Peyer's patch (tissue), 4 donors: ENCODE results near the gene AMPD3.

ENCODE experiments used
- POLR2A ChIP-seq, 2 donors: fragments of 450-650 bp; IDR thresholded peaks; one replicate each; pipeline ENCODE4 v1.5.1; 2017; ENCODE audit warnings: antibody characterized with exemption in 2 of 2, mild to moderate bottlenecking in 2 of 2, moderate library complexity in 2 of 2
- TF ChIP-seq, protein P1 (sequence below), 6 experiments: fragments of 450-650 bp in 4 of 6; fragments of 200-600 bp in 2 of 6; sonication (generic) in 1 of 6; IDR thresholded peaks; one replicate each; pipeline ENCODE4 v1.5.1; 2017 to 2019; ENCODE audit warnings: antibody characterized with exemption in 6 of 6, mild to moderate bottlenecking in 3 of 6, moderate library complexity in 1 of 6

DNA sequence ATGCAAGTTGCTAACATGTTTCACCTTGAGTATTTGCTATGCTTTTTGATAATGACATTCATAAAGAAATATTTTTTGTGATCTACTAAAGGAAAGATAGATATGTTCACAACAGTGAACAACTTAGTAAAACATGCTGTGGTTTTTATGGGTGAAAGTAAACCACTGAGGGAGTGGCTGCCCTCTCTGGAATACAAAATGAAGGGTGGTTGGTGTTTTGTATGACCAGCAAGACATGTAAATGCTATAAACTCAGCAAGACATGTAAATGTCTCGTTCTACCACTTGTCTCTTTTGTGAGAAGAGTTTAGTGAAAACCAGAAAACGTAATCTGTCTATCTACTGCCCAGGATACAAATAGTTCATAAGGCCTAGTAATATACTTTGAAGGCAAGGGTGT lies 7.6 kb upstream of the AMPD3 start:
- TF ChIP-seq, protein P1, sequence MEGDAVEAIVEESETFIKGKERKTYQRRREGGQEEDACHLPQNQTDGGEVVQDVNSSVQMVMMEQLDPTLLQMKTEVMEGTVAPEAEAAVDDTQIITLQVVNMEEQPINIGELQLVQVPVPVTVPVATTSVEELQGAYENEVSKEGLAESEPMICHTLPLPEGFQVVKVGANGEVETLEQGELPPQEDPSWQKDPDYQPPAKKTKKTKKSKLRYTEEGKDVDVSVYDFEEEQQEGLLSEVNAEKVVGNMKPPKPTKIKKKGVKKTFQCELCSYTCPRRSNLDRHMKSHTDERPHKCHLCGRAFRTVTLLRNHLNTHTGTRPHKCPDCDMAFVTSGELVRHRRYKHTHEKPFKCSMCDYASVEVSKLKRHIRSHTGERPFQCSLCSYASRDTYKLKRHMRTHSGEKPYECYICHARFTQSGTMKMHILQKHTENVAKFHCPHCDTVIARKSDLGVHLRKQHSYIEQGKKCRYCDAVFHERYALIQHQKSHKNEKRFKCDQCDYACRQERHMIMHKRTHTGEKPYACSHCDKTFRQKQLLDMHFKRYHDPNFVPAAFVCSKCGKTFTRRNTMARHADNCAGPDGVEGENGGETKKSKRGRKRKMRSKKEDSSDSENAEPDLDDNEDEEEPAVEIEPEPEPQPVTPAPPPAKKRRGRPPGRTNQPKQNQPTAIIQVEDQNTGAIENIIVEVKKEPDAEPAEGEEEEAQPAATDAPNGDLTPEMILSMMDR (IDR thresholded peaks at IDR 0.05), result no peak
- TF ChIP-seq POLR2A (IDR thresholded peaks at IDR 0.05), result no peak
